ENCODE measurements around the gene NUDT6.

- TF ChIP-seq CEBPB (IDR thresholded peaks at IDR 0.05; ENCODE audit: low read depth) (no peak), CTCF (IDR thresholded peaks at IDR 0.05 in 2 of 3, conservative IDR thresholded peaks at IDR 0.05 in 1 of 3; ENCODE audit: borderline replicate concordance in 1 of 3, insufficient read depth in 1 of 3, low read depth in 2 of 3, low read length in 2 of 3) (no peak), POLR2A (IDR thresholded peaks at IDR 0.05; ENCODE audit: borderline replicate concordance, extremely low read depth, insufficient read depth, insufficient read length) (no peak), REST (IDR thresholded peaks at IDR 0.05; ENCODE audit: low read depth) (no peak), EGR1 (IDR thresholded peaks at IDR 0.05; ENCODE audit: low read depth) (no peak), EZH2 (IDR thresholded peaks at IDR 0.05) (no peak), POLR2AphosphoS5 (IDR thresholded peaks at IDR 0.05; ENCODE audit: low read depth, low read length) (no peak), EZH2phosphoT487 (IDR thresholded peaks at IDR 0.05; ENCODE audit: borderline replicate concordance) (no peak), MAX (IDR thresholded peaks at IDR 0.05) (no peak), RAD21 (IDR thresholded peaks at IDR 0.05; ENCODE audit: low read depth) (no peak), FOSL1 (IDR thresholded peaks at IDR 0.05; ENCODE audit: low read depth) (no peak), SP1 (IDR thresholded peaks at IDR 0.05; ENCODE audit: low read depth) (no peak), TCF7L2 (IDR thresholded peaks at IDR 0.05; ENCODE audit: borderline replicate concordance, extremely low read depth, insufficient read depth, insufficient read length) (no peak)
Observed at GRCh38 chr4:122858705-122859104, 63.7 kb downstream of the NUDT6 start.
